ENCODE data around the gene UBE2O. TPM values are rescaled to one million over a fixed set of nuclear protein-coding genes. Genes with fewer than 3 reads are reported as not detected.

Gene UBE2O
- total RNA-seq, 1 experiment from 2014 or later: 64.7 TPM

GRCh38 chr17:76461765-76462555 is 9.0 kb upstream of the UBE2O start:
- no peaks in the 10 kb centered on the region for H3K9me2 ChIP-seq (replicated peaks; ENCODE audit: low read length)
- no peaks in the 10 kb centered on the region for H3K9me3 ChIP-seq (ENCODE audit: low read length)
- ATAC-seq (no peak), DNase-seq (no peak)
- no peak overlapping the region for H2AFZ ChIP-seq (ENCODE audit: low read length)
- ChIA-PET POLR2A (ENCODE audit: unreplicated experiment) (no interaction called here), CTCF (interaction anchor here (0.6 kb wide), 1 partner anchor 84 kb away, joined by 3 read pairs; no protein-coding TSS in a partner anchor)
- no peaks in the 10 kb centered on the region for H4K20me1 ChIP-seq (ENCODE audit: low read length)
- H3F3A ChIP-seq (ENCODE audit: low read length, unreplicated experiment): no peaks in the 10 kb centered on the region
- no peaks in the 10 kb centered on the region for H3K36me3 ChIP-seq (ENCODE audit: low read depth, low read length)
- H3K79me2 ChIP-seq (ENCODE audit: low read length): no peaks in the 10 kb centered on the region
- no peaks in the 10 kb centered on the region; the same call in 1 of the 2 replicates for H3K4me1 ChIP-seq (ENCODE audit: insufficient read depth, low read length)
- no peaks in the 10 kb centered on the region for H3K27me3 ChIP-seq (ENCODE audit: low read length)
- no peak overlapping the region for H3K4me2 ChIP-seq (ENCODE audit: low read length)
- no peak overlapping the region for H3K27ac ChIP-seq (ENCODE audit: low read length)
- H3K9ac ChIP-seq (ENCODE audit: low read length): no peak overlapping the region
- BruUV-seq (replicated peaks): no TSS peak
- TF ChIP-seq EZH2phosphoT487 (IDR thresholded peaks at IDR 0.05; ENCODE audit: borderline replicate concordance, low read length) (no peak), CTCF (conservative IDR thresholded peaks at IDR 0.05; ENCODE audit: low read depth, low read length) (no peak), EZH2 (IDR thresholded peaks at IDR 0.05; ENCODE audit: low read length, unreplicated experiment) (no peak)
- intact Hi-C loops (cut with micrococcal nuclease): no loop called here
- no peak overlapping the region for H3K4me3 ChIP-seq (ENCODE audit: low read length)

GRCh38 chr17:76459674-76460073 is 6.7 kb upstream of the UBE2O start:
- no TSS peak for BruUV-seq (replicated peaks)
- Histone ChIP-seq H3K4me2 (ENCODE audit: low read length) (no peak overlapping the region), H3K79me2 (ENCODE audit: low read length) (no peaks in the 10 kb centered on the region), H3K36me3 (ENCODE audit: low read depth, low read length) (no peaks in the 10 kb centered on the region), H3K4me3 (ENCODE audit: low read length) (no peak overlapping the region), H3K27me3 (ENCODE audit: low read length) (no peaks in the 10 kb centered on the region), H2AFZ (ENCODE audit: low read length) (no peak overlapping the region), H3K9me2 (replicated peaks; ENCODE audit: low read length) (no peaks in the 10 kb centered on the region), H3F3A (ENCODE audit: low read length, unreplicated experiment) (no peaks in the 10 kb centered on the region), H3K9ac (ENCODE audit: low read length) (no peak overlapping the region), H4K20me1 (ENCODE audit: low read length) (no peaks in the 10 kb centered on the region), H3K4me1 (ENCODE audit: insufficient read depth, low read length) (no peaks in the 10 kb centered on the region), H3K9me3 (ENCODE audit: low read length) (no peaks in the 10 kb centered on the region), H3K27ac (ENCODE audit: low read length) (no peak overlapping the region)
- POLR2A ChIA-PET (ENCODE audit: unreplicated experiment): interaction anchor here (0.6 kb wide), 1 partner anchor 75 kb away, joined by 3 read pairs; the partner anchor contains the start of gene SPHK1
- TF ChIP-seq EZH2 (IDR thresholded peaks at IDR 0.05; ENCODE audit: low read length, unreplicated experiment) (no peak), EZH2phosphoT487 (IDR thresholded peaks at IDR 0.05; ENCODE audit: borderline replicate concordance, low read length) (no peak), CTCF (conservative IDR thresholded peaks at IDR 0.05; ENCODE audit: low read depth, low read length) (no peak)
- DNase-seq (no peak), ATAC-seq (no peak)
- intact Hi-C loops (cut with micrococcal nuclease): loop anchor here (1.0 kb wide), 1 partner anchor 47 kb away; no protein-coding TSS in a partner anchor
- CTCF ChIA-PET: interaction anchor here (1.1 to 3.1 kb wide), 3 partner anchors 8 to 222 kb away, joined by 3 to 50 read pairs (median 3); partner anchors contain the start of gene AANAT

All from PC-3 (cell line).